GM19463 (cell line): ENCODE data around the gene AADACL4.

ENCODE experiments used
- ATAC-seq: cut with Tn5 transposase; IDR thresholded peaks from one replicate; pipeline ENCODE4 v1.9.1; 2021; ENCODE audit warnings: mild to moderate bottlenecking, moderate library complexity; ENCODE audit not compliant: unreplicated experiment

The AADACL4 gene

GRCh38 chr1:12610941-12611340 lies 32.9 kb upstream of the AADACL4 start:
- no peak for ATAC-seq

- ATAC-seq = no peak
Measured at GRCh38 chr1:12613180-12613579, 30.7 kb upstream of the AADACL4 start.

- ATAC-seq = no peak
Measured at GRCh38 chr1:12614402-12615158, 29.3 kb upstream of the AADACL4 start.

- ATAC-seq = no peak
Measured at GRCh38 chr1:12615159-12615864, 28.6 kb upstream of the AADACL4 start.

GRCh38 chr1:12615865-12616708 lies 27.8 kb upstream of the AADACL4 start:
- no peak for ATAC-seq

GRCh38 chr1:12616709-12617373 lies 27.0 kb upstream of the AADACL4 start:
- ATAC-seq = no peak

GRCh38 chr1:12617511-12617900 lies 26.4 kb upstream of the AADACL4 start:
- ATAC-seq = no peak

GRCh38 chr1:12617901-12618660 lies 25.8 kb upstream of the AADACL4 start, which contains the start of gene DHRS3:
Gene DHRS3 (minus strand): TSS chr1:12618210. CDS start chr1:12617348, 862 bp downstream.
- ATAC-seq = no peak

GRCh38 chr1:12618661-12618964 lies 25.3 kb upstream of the AADACL4 start:
- no peak for ATAC-seq

GRCh38 chr1:12618965-12619791 lies 24.7 kb upstream of the AADACL4 start:
- no peak for ATAC-seq

- ATAC-seq = no peak
Measured at GRCh38 chr1:12619792-12620487, 23.9 kb upstream of the AADACL4 start.

- no peak for ATAC-seq
Measured at GRCh38 chr1:12620488-12620865, 23.4 kb upstream of the AADACL4 start.

GRCh38 chr1:12620931-12621330 lies 23.0 kb upstream of the AADACL4 start:
- no peak for ATAC-seq

GRCh38 chr1:12621346-12622335 lies 22.2 kb upstream of the AADACL4 start:
- no peak for ATAC-seq

- no peak for ATAC-seq
Measured at GRCh38 chr1:12622506-12622905, 21.4 kb upstream of the AADACL4 start.

- ATAC-seq = no peak
Measured at GRCh38 chr1:12625276-12625675, 18.6 kb upstream of the AADACL4 start.

- no peak for ATAC-seq
Measured at GRCh38 chr1:12626888-12627287, 17.0 kb upstream of the AADACL4 start.

GRCh38 chr1:12627296-12627695 lies 16.6 kb upstream of the AADACL4 start:
- no peak for ATAC-seq
